CD14-positive monocyte (primary cell): ENCODE measurements around the gene WDR91. TPM values are rescaled to one million over a fixed set of nuclear protein-coding genes. Genes with fewer than 3 reads are reported as not detected.

Experiments
- DNase-seq, 3 donors: peaks; one replicate each; pipeline ENCODE4 v3.0.0-alpha.2; 2011 to 2022
- H2AFZ ChIP-seq: 2 replicates; pipeline ENCODE4 v1.6.0; 2012; ENCODE audit warnings: mild to moderate bottlenecking, low read depth, low read length, inconsistent platforms; ENCODE audit not compliant: insufficient read depth, poor library complexity, severe bottlenecking
- H3K27ac ChIP-seq, 2 donors: 1 replicate in 1 of 2; 2 replicates in 1 of 2; pipeline ENCODE4 v1.5.1; 2012 to 2013; ENCODE audit warnings: low read length in 2 of 2, control low read depth in 1 of 2, inconsistent platforms in 1 of 2, low read depth in 1 of 2, mild to moderate bottlenecking in 1 of 2
- H3K27me3 ChIP-seq, 2 donors: one replicate each; pipeline versions ENCODE4 v1.6.0 to v1.6.1; 2011 to 2013; ENCODE audit warnings: low read length in 2 of 2; ENCODE audit not compliant: control insufficient read depth in 2 of 2, insufficient read depth in 2 of 2
- H3K36me3 ChIP-seq, 2 donors: replicated peaks in 1 of 2; 1 replicate in 1 of 2; 2 replicates in 1 of 2; pipeline versions ENCODE4 v1.5.1 to v1.6.1; 2012 to 2013; ENCODE audit warnings: low read length in 2 of 2, control low read depth in 1 of 2, inconsistent platforms in 1 of 2, mild to moderate bottlenecking in 1 of 2; ENCODE audit not compliant: insufficient read depth in 2 of 2, control insufficient read depth in 1 of 2
- H3K4me1 ChIP-seq, 2 donors: 1 replicate in 1 of 2; 2 replicates in 1 of 2; pipeline versions ENCODE4 v1.5.1 to v1.6.1; 2012 to 2013; ENCODE audit warnings: low read length in 2 of 2, control low read depth in 1 of 2, inconsistent platforms in 1 of 2, mild to moderate bottlenecking in 1 of 2, moderate library complexity in 1 of 2; ENCODE audit not compliant: insufficient read depth in 2 of 2, control insufficient read depth in 1 of 2
- H3K4me2 ChIP-seq: replicated peaks from 2 replicates; pipeline ENCODE3; 2012; ENCODE audit warnings: low read length, moderate library complexity, mild to moderate bottlenecking; ENCODE audit not compliant: poor library complexity, severe bottlenecking; ENCODE audit errors: extremely low read depth
- H3K4me3 ChIP-seq, 3 experiments: fragments of 200-600 bp in 1 of 3; sonication (generic) in 1 of 3; replicated peaks in 1 of 3; 1 replicate in 2 of 3; 2 replicates in 1 of 3; pipeline ENCODE4 v1.5.1; 2011 to 2013; ENCODE audit warnings: low read length in 3 of 3, mild to moderate bottlenecking in 3 of 3, control low read depth in 2 of 3, low read depth in 2 of 3, inconsistent platforms in 1 of 3, moderate library complexity in 1 of 3
- H3K79me2 ChIP-seq: 2 replicates; pipeline ENCODE4 v1.6.0; 2012; ENCODE audit warnings: mild to moderate bottlenecking, control low read depth, inconsistent platforms, low read length, moderate library complexity; ENCODE audit not compliant: insufficient read depth
- H3K9ac ChIP-seq: 2 replicates; pipeline ENCODE4 v1.6.0; 2017; ENCODE audit warnings: low read length, mild to moderate bottlenecking; ENCODE audit not compliant: insufficient read depth, poor library complexity, severe bottlenecking
- H3K9me3 ChIP-seq, 2 donors: replicated peaks in 1 of 2; 1 replicate in 1 of 2; 2 replicates in 1 of 2; pipeline versions ENCODE4 v1.5.1 to v1.6.1; 2012 to 2013; ENCODE audit warnings: low read length in 2 of 2, control low read depth in 1 of 2; ENCODE audit not compliant: control insufficient read depth in 1 of 2, insufficient read depth in 1 of 2
- H4K20me1 ChIP-seq: 2 replicates; pipeline ENCODE4 v1.6.0; 2012; ENCODE audit warnings: mild to moderate bottlenecking, low read length, control low read depth, moderate library complexity; ENCODE audit not compliant: insufficient read depth
- H3K27ac Mint-ChIP-seq, 7 donors: one replicate each; pipeline ENCODE4 v1.8.0; 2020; ENCODE audit warnings: mild to moderate bottlenecking in 7 of 7, mixed read lengths in 7 of 7, moderate library complexity in 6 of 7, inconsistent platforms in 2 of 7
- H3K27me3 Mint-ChIP-seq, 3 donors: one replicate each; pipeline ENCODE4 v1.8.0; 2021 to 2022; ENCODE audit warnings: low read depth in 3 of 3, mild to moderate bottlenecking in 3 of 3, mixed read lengths in 3 of 3, moderate library complexity in 3 of 3, inconsistent platforms in 1 of 3
- H3K36me3 Mint-ChIP-seq, 2 donors: one replicate each; pipeline ENCODE4 v1.8.0; 2020; ENCODE audit warnings: mixed read lengths in 2 of 2, inconsistent platforms in 1 of 2, mild to moderate bottlenecking in 1 of 2
- H3K4me1 Mint-ChIP-seq: one replicate; pipeline ENCODE4 v1.8.0; 2020; ENCODE audit warnings: mild to moderate bottlenecking, mixed read lengths
- H3K4me3 Mint-ChIP-seq, 2 donors: one replicate each; pipeline ENCODE4 v1.8.0; 2020; ENCODE audit warnings: mild to moderate bottlenecking in 2 of 2, mixed read lengths in 2 of 2, moderate library complexity in 1 of 2
- H3K9me3 Mint-ChIP-seq, 7 donors: one replicate each; pipeline ENCODE4 v1.8.0; 2020 to 2022; ENCODE audit warnings: mixed read lengths in 7 of 7, mild to moderate bottlenecking in 6 of 7, moderate library complexity in 6 of 7, inconsistent platforms in 2 of 7
- CTCF ChIP-seq: fragments of 200-600 bp; IDR thresholded peaks from one replicate; pipeline ENCODE4 v1.8.0; 2022; ENCODE audit warnings: antibody characterized with exemption, mild to moderate bottlenecking
- WGBS: methylation state at CpG from one replicate; pipeline ENCODE4 v1.1.5; 2013; ENCODE audit warnings: missing lambda C conversion rate; ENCODE audit not compliant: insufficient coverage; 5-methylcytosine and 5-hydroxymethylcytosine counted together
- intact Hi-C, 2 donors: fragments of 100-400 bp; cut with micrococcal nuclease; formaldehyde crosslinking; loops; one replicate each; pipeline versions ENCODE4 v1.15.0 to v1.15.1; 2023
- polyA plus RNA-seq, 3 donors: library from polyadenylated mRNA; depleted of rRNA in 1 of 3; unstranded in 2 of 3; stranded (reverse) in 1 of 3; fragments of 300-500 nt in 2 of 3; fragments of >200 nt in 1 of 3; fragmentation: Illumina TruSeq in 2 of 3; gene quantifications; 1 replicate in 2 of 3; 2 replicates in 1 of 3; pipeline ENCODE4 v1.2.3, GENCODE V29; 2012 to 2021

Gene WDR91
- polyA plus RNA-seq, 3 donors = 2.5 to 35.0 (median 3.9) TPM

- Histone ChIP-seq H3K79me2 (no peaks in the 10 kb centered on the region), H3K27ac (no peak overlapping the region), H3K27me3 (no peaks in the 10 kb centered on the region), H3K4me2 (no peak overlapping the region), H3K4me3 (no peak overlapping the region), H3K4me1 (no peaks in the 10 kb centered on the region), H3K36me3 (no peaks in the 10 kb centered on the region), H2AFZ (no peak overlapping the region), H3K9ac (no peak overlapping the region), H3K9me3 (peaks cover 0 to 2% of the 10 kb centered on the region in 2 donors), H4K20me1 (no peaks in the 10 kb centered on the region)
- H3K4me1 Mint-ChIP-seq = peaks cover 5% of the 10 kb centered on the region
- peaks cover 0 to 4% (median 2%) of the 10 kb centered on the region in 7 donors for H3K9me3 Mint-ChIP-seq
- no peak for TF ChIP-seq CTCF
- DNase-seq = no peak
- 11% methylated on average over 1 of the region's 2 CpGs for WGBS
- intact Hi-C loops = no loop called here
- peaks cover 2 to 10% (median 2%) of the 10 kb centered on the region in 3 donors for H3K27me3 Mint-ChIP-seq
- H3K27ac Mint-ChIP-seq = no peak overlapping the region
- no peak overlapping the region for H3K4me3 Mint-ChIP-seq
- no peaks in the 10 kb centered on the region for H3K36me3 Mint-ChIP-seq
Measured at GRCh38 chr7:135236727-135237126, 25.4 kb upstream of the WDR91 start.

GRCh38 chr7:135235841-135236240, 24.5 kb upstream of the WDR91 start:
- no peaks in the 10 kb centered on the region for H4K20me1 ChIP-seq
- DNase-seq = no peak
- H3K4me3 ChIP-seq = no peak overlapping the region
- H3K9ac ChIP-seq = no peak overlapping the region
- no peaks in the 10 kb centered on the region for H3K79me2 ChIP-seq
- H2AFZ ChIP-seq = no peak overlapping the region
- no peak overlapping the region for H3K27ac Mint-ChIP-seq
- peaks cover 2 to 10% (median 6%) of the 10 kb centered on the region in 3 donors for H3K27me3 Mint-ChIP-seq
- no peaks in the 10 kb centered on the region for H3K27me3 ChIP-seq
- peaks cover 0 to 3% (median 0%) of the 10 kb centered on the region in 7 donors for H3K9me3 Mint-ChIP-seq
- H3K36me3 ChIP-seq = no peaks in the 10 kb centered on the region
- H3K4me2 ChIP-seq = no peak overlapping the region
- WGBS = 92% methylated on average over 2 of the region's 5 CpGs
- no peak overlapping the region for H3K4me3 Mint-ChIP-seq
- intact Hi-C loops = no loop called here
- no peak overlapping the region for H3K27ac ChIP-seq
- peaks cover 5% of the 10 kb centered on the region for H3K4me1 Mint-ChIP-seq
- H3K4me1 ChIP-seq = no peaks in the 10 kb centered on the region
- no peaks in the 10 kb centered on the region for H3K36me3 Mint-ChIP-seq
- no peaks in the 10 kb centered on the region for H3K9me3 ChIP-seq
- TF ChIP-seq CTCF = no peak
